Heart right ventricle (tissue), 16 donors: ENCODE results near the gene FCAMR. TPM values are rescaled to one million over a fixed set of nuclear protein-coding genes. Genes with fewer than 3 reads are reported as not detected.

Experiments used
- ATAC-seq, 8 donors: fragments of 200-7000 bp; cut with Tn5 transposase; one replicate each; pipeline ENCODE4 v1.9.1; 2020; ENCODE audit warnings: mild to moderate bottlenecking in 8 of 8, moderate library complexity in 8 of 8, moderate number of reproducible peaks in 1 of 8
- DNase-seq, 2 donors: peaks; one replicate each; pipeline ENCODE4 v3.0.0-alpha.2; 2020
- H3K27ac ChIP-seq, 10 donors: fragments of 200-600 bp; sonication (generic) in 2 of 10; one replicate each; pipeline versions ENCODE4 v1.5.0 to v1.8.0; 2020 to 2022; ENCODE audit warnings: mild to moderate bottlenecking in 3 of 10
- H3K27me3 ChIP-seq, 7 donors: fragments of 200-600 bp; one replicate each; pipeline ENCODE4 v1.8.0; 2021 to 2022; ENCODE audit warnings: mild to moderate bottlenecking in 2 of 7
- H3K36me3 ChIP-seq, 9 donors: fragments of 200-600 bp; sonication (generic) in 1 of 9; one replicate each; pipeline versions ENCODE4 v1.5.0 to v1.8.0; 2020 to 2022; ENCODE audit warnings: mild to moderate bottlenecking in 2 of 9
- H3K4me1 ChIP-seq, 9 donors: fragments of 200-600 bp; sonication (generic) in 1 of 9; one replicate each; pipeline versions ENCODE4 v1.5.0 to v1.8.0; 2020 to 2022; ENCODE audit warnings: mild to moderate bottlenecking in 4 of 9
- H3K4me3 ChIP-seq, 10 donors: fragments of 200-600 bp; sonication (generic) in 2 of 10; one replicate each; pipeline versions ENCODE4 v1.5.0 to v1.8.0; 2020 to 2022; ENCODE audit warnings: mild to moderate bottlenecking in 7 of 10, moderate library complexity in 2 of 10
- H3K9me3 ChIP-seq, 11 donors: fragments of 200-600 bp in 10 of 11; sonication (generic) in 2 of 11; one replicate each; pipeline versions ENCODE4 v1.5.0 to v1.8.0; 2013 to 2022; ENCODE audit warnings: mild to moderate bottlenecking in 2 of 11, control low read depth in 1 of 11, moderate library complexity in 1 of 11
- WGBS, 2 donors: extraction: QIAGEN DNeasy Blood & Tissue Kit; methylation state at CpG; one replicate each; pipeline ENCODE4 v1.1.7; 2013; ENCODE audit warnings: inconsistent platforms in 1 of 2; 5-methylcytosine and 5-hydroxymethylcytosine counted together
- intact Hi-C, 10 donors: fragments of 100-400 bp; cut with DNase I; formaldehyde crosslinking; loops; one replicate each; pipeline versions ENCODE4 v1.11.1 to v1.14.2; 2022
- polyA plus RNA-seq, 2 donors: library from polyadenylated mRNA; stranded (reverse); fragments of 200-250 nt; gene quantifications; one replicate each; pipeline ENCODE4 v1.2.3, GENCODE V29; 2013
- total RNA-seq, 10 donors: library from RNA; stranded (reverse); fragmentation: NEBNext Ultra II Directional in 3 of 10; extraction: Animal tissue kit (Norgen Biotek cat#: 25700) in 3 of 10; gene quantifications; one replicate each; pipeline versions ENCODE4 v1.2.1 to v1.2.4, GENCODE V29; 2021 to 2023
- TF ChIP-seq, protein P1 (sequence below), 9 donors: fragments of 200-600 bp; sonication (generic) in 2 of 9; IDR thresholded peaks; one replicate each; pipeline versions ENCODE4 v1.5.0 to v1.8.0; 2021 to 2022; ENCODE audit warnings: antibody characterized with exemption in 9 of 9, mild to moderate bottlenecking in 5 of 9, moderate library complexity in 1 of 9
- donor health status: Arrhythmogenic right ventricular cardiomyopathy.
- donor health status: ischemic (EF 13 %, LVEDD 7.1; RV severe dilation, severe dysfunction).
- donor health status: healthy with polysubstance abuse.
- donor health status: DM: no; HTN: yes; CAD: no.
- donor health status: DM: no; HTN: no; CAD: no.
- donor health status: ischemic (EF 25% LVEDD 6.9; RV normal size, moderate dysfunction).
- donor health status: ischemic (EF 25% LVEDD 5.7; RV mildly dilated, moderate dysfunction).
- donor health status: healthy.
- donor health status: DM: yes; HTN: yes; CAD: no.
- donor health status: Ischemic cardiomyopathy.
- donor health status: ischemic (EF 35%, LVEDD 5.7; RV mildly dilated, moderate dysfunction).
- donor health status: nonischemic (EF 11% LVEDD 7.7; RV severe dilation, severe dysfunction).
- donor health status: DM: yes; HTN: yes; CAD: no.
- donor health status: PGD.
- donor health status: ischemic (EF 29% LVEDD 5.4; RV normal size, mild dysfunction).
- donor health status: nonischemic (EF 23%, LVEDD 6.1; RV moderate dilation, normal function).

The FCAMR gene
- total and polyA plus RNA-seq, 12 donors, result not detected

DNA sequence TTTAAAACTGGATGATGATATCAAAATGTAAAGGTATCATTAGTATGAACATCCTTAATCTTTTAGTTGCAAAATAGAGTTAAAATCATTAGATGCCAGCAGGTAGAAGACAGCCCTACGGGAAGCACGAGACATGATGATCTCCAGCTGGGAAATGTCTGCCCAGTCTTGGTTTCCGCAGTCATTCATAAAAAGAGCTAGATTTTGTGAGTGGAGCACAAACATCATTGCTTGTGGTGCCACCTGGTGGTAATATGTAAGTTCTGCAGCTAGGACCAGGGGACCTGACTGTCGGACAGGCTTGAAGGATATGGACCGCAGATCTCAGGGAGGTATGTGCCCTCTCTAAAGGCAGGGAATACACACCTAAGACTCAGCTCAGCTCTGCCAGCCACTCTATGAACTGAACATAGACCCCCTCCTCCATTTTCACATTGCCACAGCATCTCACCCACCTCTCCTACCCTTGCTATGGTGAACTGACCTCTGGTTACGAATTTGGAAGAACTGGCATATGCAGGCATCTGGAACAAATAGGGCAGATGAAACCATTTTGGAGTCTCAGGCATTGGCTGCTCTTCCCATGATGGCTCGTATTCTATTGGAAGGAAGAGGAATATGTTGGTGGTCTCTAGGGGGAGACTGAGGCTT lies 57.7 kb downstream of the FCAMR start:
- ATAC-seq (peak; percentile 28 to 82 (median 66)), DNase-seq (peak in 1 of 2 donors; percentile 76)
- WGBS, 2 donors, result 21 to 22% methylated on average over 7 of the region's 7 CpGs
- H3K4me1 ChIP-seq, result peaks cover 4 to 29% (median 6%) of the 10 kb centered on the region in 9 donors
- TF ChIP-seq, protein P1, sequence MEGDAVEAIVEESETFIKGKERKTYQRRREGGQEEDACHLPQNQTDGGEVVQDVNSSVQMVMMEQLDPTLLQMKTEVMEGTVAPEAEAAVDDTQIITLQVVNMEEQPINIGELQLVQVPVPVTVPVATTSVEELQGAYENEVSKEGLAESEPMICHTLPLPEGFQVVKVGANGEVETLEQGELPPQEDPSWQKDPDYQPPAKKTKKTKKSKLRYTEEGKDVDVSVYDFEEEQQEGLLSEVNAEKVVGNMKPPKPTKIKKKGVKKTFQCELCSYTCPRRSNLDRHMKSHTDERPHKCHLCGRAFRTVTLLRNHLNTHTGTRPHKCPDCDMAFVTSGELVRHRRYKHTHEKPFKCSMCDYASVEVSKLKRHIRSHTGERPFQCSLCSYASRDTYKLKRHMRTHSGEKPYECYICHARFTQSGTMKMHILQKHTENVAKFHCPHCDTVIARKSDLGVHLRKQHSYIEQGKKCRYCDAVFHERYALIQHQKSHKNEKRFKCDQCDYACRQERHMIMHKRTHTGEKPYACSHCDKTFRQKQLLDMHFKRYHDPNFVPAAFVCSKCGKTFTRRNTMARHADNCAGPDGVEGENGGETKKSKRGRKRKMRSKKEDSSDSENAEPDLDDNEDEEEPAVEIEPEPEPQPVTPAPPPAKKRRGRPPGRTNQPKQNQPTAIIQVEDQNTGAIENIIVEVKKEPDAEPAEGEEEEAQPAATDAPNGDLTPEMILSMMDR (IDR thresholded peaks at IDR 0.05), result peak; percentile 68 to 91 (median 85)
- intact Hi-C loops, result loop anchor here (1.0 to 10.0 kb wide), 19 partner anchors 45 to 428 kb away; partner anchors contain the start of genes IL20 (in 3 of the 10) and DYRK3 (in 1 of the 10)
- H3K9me3 ChIP-seq, result no peaks in the 10 kb centered on the region
- no peaks in the 10 kb centered on the region for H3K36me3 ChIP-seq
- no peak overlapping the region for H3K27ac ChIP-seq
- H3K27me3 ChIP-seq, result peaks cover 0 to 32% (median 15%) of the 10 kb centered on the region in 7 donors
- H3K4me3 ChIP-seq, result no peak overlapping the region

DNA sequence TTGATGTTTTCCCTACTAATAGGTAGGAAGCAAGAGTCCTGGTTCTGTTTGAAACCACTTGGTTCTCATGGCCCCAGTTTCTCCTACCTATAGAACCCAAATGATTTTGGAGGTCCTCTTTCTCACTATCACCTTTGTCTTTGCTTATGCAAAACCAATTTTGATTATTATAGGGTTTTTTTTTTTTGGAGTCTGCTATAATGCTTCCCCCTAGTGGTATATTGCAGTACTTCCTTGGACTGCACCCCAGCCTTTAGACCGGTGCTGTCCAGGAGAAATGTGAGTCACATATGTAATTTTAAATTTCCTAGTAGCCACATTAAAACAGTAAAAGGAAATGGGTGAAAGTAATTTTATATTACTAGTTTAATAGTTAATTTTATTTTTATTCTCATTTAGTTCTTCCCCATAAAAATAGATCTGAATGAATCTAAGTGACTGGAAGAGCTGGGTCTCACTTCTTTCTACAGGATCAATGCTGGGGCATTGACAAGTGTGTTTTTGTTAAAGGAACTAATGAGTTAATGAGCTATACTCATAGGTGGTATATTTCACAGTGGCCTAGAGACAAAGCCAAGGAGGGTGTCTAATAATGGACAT lies 59.1 kb downstream of the FCAMR start:
- Histone ChIP-seq H3K27me3 (peaks cover 0 to 37% (median 14%) of the 10 kb centered on the region in 7 donors), H3K9me3 (no peaks in the 10 kb centered on the region), H3K4me1 (peaks cover 4 to 29% (median 6%) of the 10 kb centered on the region in 9 donors), H3K4me3 (no peak overlapping the region), H3K27ac (no peak overlapping the region), H3K36me3 (no peaks in the 10 kb centered on the region)
- WGBS, 2 donors, result 0% methylated on average over 1 of the region's 1 CpG
- no peak for DNase-seq
- peak in 5 of 8 donors; percentile 34 to 74 (median 55) for ATAC-seq
- intact Hi-C loops, result loop anchor here (1.0 to 10.0 kb wide), 17 partner anchors 44 to 426 kb away; partner anchors contain the start of gene IL20 (in 6 of the 10)
- TF ChIP-seq, protein P1 (IDR thresholded peaks at IDR 0.05), result peak; percentile 72 to 95 (median 89)

DNA sequence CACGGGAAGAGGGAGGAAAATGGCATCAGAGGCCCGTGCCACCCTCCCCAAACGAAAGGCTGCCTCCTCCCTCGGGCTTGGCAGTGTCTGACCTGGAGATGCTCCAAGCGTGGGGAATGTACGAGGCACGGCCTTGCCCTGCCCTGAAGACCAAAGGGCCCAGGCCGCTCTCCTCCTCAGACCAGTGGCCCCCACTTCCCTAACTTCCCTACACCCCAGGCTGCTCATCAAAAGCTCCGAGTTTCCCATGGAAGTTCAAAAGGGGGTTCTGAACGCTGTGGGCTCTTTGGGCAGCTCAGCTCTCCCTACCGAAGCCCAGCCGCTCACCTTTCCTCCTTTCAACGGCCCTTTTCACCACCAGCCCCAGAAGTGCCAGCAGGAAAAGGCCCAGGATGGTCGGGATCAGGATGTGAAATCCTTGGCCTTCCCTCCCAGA lies 60.4 kb downstream of the FCAMR start:
- H3K9me3 ChIP-seq, result no peaks in the 10 kb centered on the region
- intact Hi-C loops, result loop anchor here (2.0 to 10.0 kb wide), 14 partner anchors 43 to 425 kb away; partner anchors contain the start of gene IL20 (in 5 of the 10)
- WGBS, 2 donors, result 24 to 32% methylated on average over 14 of the region's 14 CpGs
- peaks cover 0 to 37% (median 12%) of the 10 kb centered on the region in 7 donors for H3K27me3 ChIP-seq
- ATAC-seq (peak; percentile 9 to 56 (median 19)), DNase-seq (no peak)
- TF ChIP-seq, protein P1 (IDR thresholded peaks at IDR 0.05), result no peak
- peaks cover 4 to 37% (median 6%) of the 10 kb centered on the region in 9 donors for H3K4me1 ChIP-seq
- no peaks in the 10 kb centered on the region for H3K36me3 ChIP-seq
- H3K4me3 ChIP-seq, result peak overlapping the region; percentile 40 to 65 (median 57)
- peak overlapping the region in 3 of 10 donors; percentile 55 to 69 (median 58) for H3K27ac ChIP-seq

DNA sequence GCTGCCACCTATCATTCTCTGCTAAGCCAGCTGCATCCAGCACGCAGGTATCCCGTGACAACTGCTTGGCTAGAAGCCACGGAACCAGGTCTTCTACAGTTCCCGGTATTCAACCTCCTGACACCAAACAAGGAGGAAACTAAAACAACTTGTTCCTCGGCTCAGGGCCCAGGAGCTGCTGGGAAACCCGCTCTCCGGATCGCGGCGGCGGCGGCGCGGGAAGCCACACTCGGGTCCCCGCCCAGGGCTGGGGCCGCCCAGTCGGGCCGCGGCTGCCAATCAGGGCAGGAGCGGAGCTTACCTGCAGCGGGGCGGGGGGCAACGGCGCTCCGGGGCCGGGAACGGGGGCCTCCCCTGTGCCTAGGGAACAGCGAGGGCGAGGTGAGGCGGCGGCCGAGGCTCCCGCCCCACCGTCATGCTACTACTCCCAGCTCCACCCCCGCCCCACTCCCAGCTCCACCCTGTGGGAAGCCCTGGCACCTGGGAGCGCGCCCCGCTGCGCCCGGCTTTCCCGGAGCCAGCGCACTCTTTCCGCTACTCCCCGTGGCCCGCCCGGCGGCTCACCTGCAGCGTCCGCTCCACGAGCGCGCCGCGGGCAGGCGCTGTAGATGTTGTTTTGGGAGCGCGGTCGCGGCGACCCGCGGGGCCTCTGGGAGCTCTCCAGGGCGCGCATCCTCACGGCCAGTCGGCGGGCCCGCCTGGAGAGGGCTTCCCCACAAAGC lies 60.9 kb downstream of the FCAMR start:
- Histone ChIP-seq H3K36me3 (no peaks in the 10 kb centered on the region), H3K27ac (peak overlapping the region in 7 of 10 donors; percentile 11 to 69 (median 47)), H3K4me3 (peak overlapping the region; percentile 40 to 65 (median 57)), H3K27me3 (peaks cover 0 to 37% (median 12%) of the 10 kb centered on the region in 7 donors), H3K4me1 (peaks cover 4 to 37% (median 8%) of the 10 kb centered on the region in 9 donors), H3K9me3 (no peaks in the 10 kb centered on the region)
- ATAC-seq (peak; percentile 26 to 89 (median 60)), DNase-seq (peak; percentile 23 to 30)
- intact Hi-C loops, result loop anchor here in 1 of 10 donors (10.0 kb wide), 1 partner anchor 415 kb away; no protein-coding TSS in a partner anchor
- TF ChIP-seq, protein P1 (IDR thresholded peaks at IDR 0.05), result peak in 1 of 9 donors; percentile 7
- WGBS, 2 donors, result 1% methylated on average over 67 to 69 of the region's 69 CpGs
